H7 (cell line): ENCODE measurements around the gene SLC24A3. TPM values are rescaled to one million over a fixed set of nuclear protein-coding genes. Genes with fewer than 3 reads are reported as not detected.

ENCODE experiments used
- DNase-seq: peaks from one replicate; pipeline ENCODE4 v3.0.0; 2012
- H3K27me3 ChIP-seq: 2 replicates; pipeline ENCODE4 v1.6.0; 2011; ENCODE audit warnings: mild to moderate bottlenecking, low read length; ENCODE audit not compliant: control insufficient read depth, insufficient read depth
- H3K36me3 ChIP-seq: replicated peaks from 2 replicates; pipeline ENCODE4 v1.5.1; 2011; ENCODE audit warnings: low read length; ENCODE audit not compliant: control insufficient read depth, insufficient read depth
- H3K4me3 ChIP-seq: 2 replicates; pipeline ENCODE4 v1.5.1; 2011; ENCODE audit warnings: low read depth, mild to moderate bottlenecking, control low read depth, low read length, moderate library complexity; ENCODE audit not compliant: insufficient read depth
- total RNA-seq: library from RNA; depleted of rRNA; stranded (reverse); fragments of >200 nt; shearing (Covaris generic); gene quantifications from 2 replicates; pipeline ENCODE4 v1.2.3, GENCODE V29; 2014

The SLC24A3 gene
- total RNA-seq, 1 experiment from 2014 or later: 0.48 TPM

DNA sequence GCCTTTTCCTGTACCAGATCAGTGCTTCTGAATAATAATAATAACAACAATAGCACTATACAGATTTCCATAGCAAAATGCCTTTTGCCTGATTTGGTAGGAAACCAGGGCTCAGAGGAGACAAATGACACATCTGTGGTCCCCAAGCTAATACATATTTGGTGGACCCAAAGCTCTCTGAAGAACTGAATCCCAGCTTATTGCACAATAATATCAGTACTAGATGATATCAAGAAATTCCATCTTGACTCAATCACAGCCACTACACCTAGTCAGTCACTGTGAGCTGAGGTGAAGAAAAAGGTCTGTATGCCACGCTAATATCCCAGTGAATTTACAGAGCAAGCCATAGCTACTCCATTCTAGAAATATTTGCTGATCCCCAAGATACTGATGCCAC is 275.0 kb downstream of the SLC24A3 start:
- H3K27me3 ChIP-seq: no peaks in the 10 kb centered on the region
- no peaks in the 10 kb centered on the region for H3K36me3 ChIP-seq
- H3K4me3 ChIP-seq: no peak overlapping the region
- no peak for DNase-seq

DNA sequence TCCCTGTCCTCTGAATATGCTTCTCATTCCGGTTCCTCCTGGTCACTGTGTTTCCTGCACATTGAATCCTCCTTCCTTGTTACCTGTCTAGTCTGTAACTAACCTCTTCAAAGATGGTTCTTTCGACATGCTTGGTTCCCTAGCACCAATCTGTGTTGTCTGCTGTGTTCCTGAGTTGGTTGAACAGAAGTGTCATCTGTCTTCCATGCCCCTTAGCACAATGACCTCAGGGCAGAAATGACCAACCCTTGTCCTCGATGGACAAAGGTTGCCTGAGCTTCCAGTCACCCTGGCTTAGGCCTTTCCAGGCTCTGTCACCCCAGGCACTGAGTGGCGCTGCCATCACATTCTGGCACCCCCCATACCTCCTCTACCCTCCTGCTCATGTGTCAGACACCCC is 278.8 kb downstream of the SLC24A3 start:
- no peaks in the 10 kb centered on the region for H3K27me3 ChIP-seq
- no peak overlapping the region for H3K4me3 ChIP-seq

DNA sequence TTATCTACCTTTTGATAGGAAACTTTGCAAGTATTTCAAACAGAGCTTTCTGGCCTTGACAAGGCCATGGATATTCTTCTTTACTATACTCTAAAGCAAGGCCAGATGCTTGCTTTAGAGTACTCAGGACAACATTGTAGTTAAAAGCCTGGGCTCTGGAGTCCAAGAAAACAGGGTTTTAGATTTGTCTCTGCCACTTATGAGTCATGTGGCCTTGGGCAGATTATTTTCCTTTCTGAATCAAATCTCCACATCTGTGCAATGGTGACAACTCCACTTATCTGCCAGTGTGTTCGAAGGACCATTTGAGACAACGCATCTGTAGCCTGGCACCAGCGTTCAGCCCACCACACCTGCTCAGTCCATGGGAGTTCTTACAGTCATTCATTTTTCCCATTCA is 279.7 kb downstream of the SLC24A3 start:
- H3K36me3 ChIP-seq: no peaks in the 10 kb centered on the region
- no peaks in the 10 kb centered on the region for H3K27me3 ChIP-seq
- no peak for DNase-seq
- no peak overlapping the region for H3K4me3 ChIP-seq

More for the DNA sequence above, 278.8 kb downstream of the SLC24A3 start:
- H3K36me3 ChIP-seq: no peaks in the 10 kb centered on the region
- no peak for DNase-seq

DNA sequence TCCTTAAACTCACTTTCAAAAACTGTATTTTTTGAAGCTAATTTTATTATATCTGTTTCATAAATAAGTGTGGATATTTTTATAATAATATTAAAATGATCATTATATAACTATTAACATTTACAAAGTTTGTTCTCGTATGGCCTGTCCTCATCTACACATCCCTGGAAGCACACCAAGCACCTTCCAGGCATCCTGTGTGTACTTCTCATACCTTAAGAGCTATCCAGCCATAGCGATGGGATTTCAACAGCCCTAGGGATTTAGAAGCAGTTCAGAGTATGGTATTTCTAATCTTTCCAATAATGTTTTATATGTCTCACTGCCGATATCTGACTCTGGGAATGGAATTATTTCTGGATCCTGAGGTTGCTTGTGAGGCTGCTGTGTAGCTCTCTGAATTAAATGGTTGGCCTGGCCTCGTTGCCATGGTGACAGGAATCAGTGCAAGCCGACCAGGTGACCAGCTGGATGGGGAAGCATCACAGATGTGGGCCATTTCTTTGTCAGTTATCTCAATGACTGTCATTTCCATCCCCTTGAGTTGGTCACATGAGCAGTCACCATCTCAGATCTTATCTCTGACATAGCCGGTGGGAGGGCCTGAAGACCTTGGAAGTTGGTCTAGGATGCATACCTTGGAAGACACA is 280.4 kb downstream of the SLC24A3 start:
- DNase-seq: no peak
- Histone ChIP-seq H3K4me3 (no peak overlapping the region), H3K36me3 (no peaks in the 10 kb centered on the region), H3K27me3 (no peaks in the 10 kb centered on the region)

DNA sequence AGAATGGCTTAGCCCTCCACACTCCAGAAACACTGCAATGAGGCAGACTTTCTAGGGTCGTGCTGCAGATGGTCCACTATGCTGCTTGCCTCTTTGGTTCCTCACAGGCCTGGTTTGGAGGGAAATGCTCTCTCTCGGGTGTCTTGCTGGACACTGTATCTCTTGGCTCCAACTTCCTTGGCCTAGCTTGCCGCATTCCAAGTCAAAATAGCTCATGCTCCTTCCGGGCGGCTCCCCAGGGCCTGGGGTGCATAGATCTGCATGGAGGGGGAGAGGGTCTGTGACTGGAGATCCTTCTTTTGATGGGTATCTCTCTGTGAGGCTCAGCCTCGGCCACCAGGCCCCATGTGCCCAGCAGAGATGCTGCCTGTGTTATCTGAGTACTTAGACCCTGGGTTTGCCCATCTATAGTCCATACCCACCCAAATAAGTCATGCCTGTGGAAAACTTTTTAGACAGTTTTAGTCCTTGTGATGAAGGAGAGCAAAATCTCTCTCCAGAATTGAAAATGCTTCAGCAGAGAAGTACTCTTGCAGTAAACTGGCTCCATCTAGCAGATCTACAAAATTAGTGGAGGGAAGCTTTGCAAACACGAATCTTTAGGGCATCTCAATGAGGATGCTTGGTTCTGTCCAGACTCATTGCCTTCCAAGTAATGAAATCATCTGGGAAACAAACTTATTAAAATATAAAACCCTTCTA is 281.5 kb downstream of the SLC24A3 start:
- Histone ChIP-seq H3K4me3 (no peak overlapping the region), H3K27me3 (no peaks in the 10 kb centered on the region), H3K36me3 (no peaks in the 10 kb centered on the region)
- DNase-seq: no peak

DNA sequence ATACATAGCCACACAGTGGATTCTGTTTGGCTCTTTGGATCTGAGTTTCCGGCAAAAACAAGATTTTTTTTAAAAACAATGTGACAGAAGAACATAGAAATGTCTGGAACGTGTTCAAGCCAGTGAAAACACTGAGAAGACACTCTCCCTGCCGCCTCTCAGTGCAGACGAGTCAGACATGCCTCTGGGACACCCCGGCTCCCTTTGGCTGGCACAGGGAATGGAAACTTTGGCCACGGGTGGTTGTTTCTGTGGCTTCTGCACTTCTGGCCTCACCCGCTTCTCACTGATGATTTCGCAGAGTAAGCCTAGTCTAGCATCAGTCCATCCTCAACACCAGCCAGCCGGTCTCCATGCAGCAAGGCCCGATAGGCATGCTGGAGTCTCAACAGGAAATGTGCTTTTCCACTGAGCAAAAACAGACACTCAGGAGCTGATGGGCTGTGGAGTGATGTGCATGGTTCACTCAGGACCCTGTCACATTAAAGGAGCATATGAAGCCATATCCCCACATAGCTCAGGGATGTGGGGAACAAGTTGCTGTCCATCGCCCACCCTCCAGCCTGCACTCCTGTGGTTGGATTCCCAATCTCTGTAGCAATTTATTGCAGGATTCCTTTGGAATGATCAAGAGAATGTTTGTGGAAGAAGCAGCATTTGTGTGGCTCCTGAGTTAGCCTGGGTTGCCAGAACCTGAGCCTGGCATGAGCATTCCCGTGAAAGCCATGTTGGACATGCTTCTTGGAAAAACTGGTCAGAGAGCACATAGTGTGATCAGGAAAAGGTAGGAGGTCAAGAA is 283.7 kb downstream of the SLC24A3 start:
- Histone ChIP-seq H3K36me3 (no peaks in the 10 kb centered on the region), H3K4me3 (no peak overlapping the region), H3K27me3 (no peaks in the 10 kb centered on the region)
- no peak for DNase-seq

DNA sequence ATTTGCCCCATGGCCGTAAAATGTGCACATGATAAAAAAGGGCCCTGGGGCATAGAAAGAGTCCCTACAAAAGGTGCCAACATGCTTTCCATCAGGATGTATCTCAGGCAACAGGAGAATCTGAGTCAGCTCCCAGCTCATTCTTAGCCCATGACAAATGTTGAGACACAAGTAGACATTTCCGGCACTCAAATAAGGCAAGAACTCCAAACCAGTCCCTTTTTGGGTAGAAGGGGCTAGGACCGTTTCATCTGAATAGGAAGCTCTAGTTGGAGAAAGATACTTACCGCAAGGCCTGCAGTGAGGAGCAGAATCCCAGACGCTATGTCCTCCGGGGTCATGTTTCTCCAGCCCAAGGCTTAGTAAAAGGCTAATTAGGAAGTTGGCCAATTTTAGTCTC is 284.6 kb downstream of the SLC24A3 start:
- no peak overlapping the region for H3K4me3 ChIP-seq
- no peaks in the 10 kb centered on the region for H3K27me3 ChIP-seq
- H3K36me3 ChIP-seq: no peaks in the 10 kb centered on the region
- DNase-seq: no peak

DNA sequence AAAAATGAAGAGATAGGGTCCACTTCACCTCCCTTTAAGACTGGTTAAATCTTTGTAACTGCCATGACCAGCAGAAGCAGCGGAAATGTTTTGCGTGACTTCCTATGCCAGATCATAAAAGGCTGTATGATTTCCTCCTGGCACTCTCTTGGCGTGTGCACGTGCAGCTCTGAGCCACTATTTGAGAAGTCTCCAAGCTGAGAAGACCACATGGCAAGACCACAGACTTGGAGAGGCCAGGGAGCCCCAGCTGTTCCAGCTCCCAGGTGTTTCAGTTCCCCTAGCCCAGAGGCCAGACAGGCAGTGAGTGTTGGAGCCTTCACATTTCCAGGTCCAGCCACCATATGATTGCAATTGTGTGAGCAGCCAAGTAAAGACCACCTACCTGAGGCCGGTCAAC is 286.3 kb downstream of the SLC24A3 start:
- no peak for DNase-seq
- no peaks in the 10 kb centered on the region for H3K27me3 ChIP-seq
- no peaks in the 10 kb centered on the region for H3K36me3 ChIP-seq
- no peak overlapping the region for H3K4me3 ChIP-seq

DNA sequence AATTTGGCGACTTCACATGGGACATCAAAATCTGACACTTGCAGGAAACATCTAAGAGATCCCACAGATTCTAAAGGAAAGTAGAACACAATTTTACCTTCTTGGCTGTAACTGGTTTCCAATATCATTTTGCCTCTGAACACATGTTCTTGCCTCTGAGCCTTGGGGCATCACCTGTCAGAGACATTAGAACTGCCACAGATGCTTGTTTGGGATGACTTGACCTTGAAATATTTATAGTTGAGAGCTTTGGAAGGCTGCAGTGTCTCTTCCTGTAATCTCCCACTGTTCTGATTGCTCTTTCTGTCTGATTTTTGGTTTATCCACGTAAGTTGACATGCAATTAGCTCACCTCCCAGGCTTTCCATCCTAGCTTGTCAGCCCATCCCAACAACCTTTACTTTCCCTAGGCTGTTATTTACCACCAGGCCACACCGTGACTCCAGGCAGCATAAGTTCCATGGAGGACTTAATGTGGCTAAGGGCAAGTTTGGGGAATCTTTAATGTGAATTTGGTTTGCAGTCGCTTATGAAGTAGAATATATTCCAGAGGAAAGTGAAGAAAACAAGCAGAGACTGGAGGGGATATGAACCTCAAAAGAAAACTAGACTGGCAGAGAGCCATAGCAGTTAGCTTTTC is 289.2 kb downstream of the SLC24A3 start:
- Histone ChIP-seq H3K36me3 (no peaks in the 10 kb centered on the region), H3K27me3 (no peaks in the 10 kb centered on the region), H3K4me3 (no peak overlapping the region)
- DNase-seq: no peak

DNA sequence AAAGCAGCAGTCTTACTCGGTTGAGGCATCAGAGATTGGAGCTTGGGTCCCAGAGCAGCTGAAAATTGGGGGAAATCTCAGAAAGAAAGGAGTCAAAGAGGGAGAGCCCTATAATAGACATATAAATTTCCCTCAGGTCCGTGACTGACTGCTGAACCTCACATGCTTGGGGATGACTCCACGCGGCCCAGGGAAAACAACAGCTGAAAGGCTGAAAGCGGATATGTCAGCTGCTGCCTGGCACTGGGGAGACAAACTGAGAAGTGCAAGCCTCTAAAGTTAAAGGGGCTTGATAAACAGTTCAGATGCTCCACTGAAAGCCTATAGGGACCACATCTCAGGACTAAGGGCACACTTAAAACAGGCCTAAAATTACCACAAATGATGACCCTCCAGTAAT is 289.7 kb downstream of the SLC24A3 start:
- no peak for DNase-seq
- Histone ChIP-seq H3K4me3 (no peak overlapping the region), H3K36me3 (no peaks in the 10 kb centered on the region)

DNA sequence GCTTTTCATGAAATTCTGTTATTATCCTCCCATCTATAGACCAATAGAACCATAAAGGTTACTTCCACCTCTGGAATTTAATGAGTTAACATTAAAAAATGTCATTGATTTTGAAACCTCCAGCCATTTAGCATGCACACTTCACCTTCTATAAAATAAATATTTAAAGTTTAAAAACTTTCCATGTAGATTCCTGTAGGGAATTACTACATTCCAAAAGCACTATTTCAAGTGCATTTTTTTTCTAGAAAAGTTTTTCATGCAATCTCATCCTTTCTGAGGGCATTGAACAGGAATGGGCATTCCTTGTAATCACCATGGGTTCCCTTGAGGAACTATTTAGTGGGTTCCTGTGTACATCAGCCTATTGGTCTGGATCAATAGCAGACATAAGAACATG is 291.8 kb downstream of the SLC24A3 start:
- no peaks in the 10 kb centered on the region for H3K36me3 ChIP-seq
- DNase-seq: no peak
- H3K4me3 ChIP-seq: no peak overlapping the region
- H3K27me3 ChIP-seq: no peaks in the 10 kb centered on the region

More for the DNA sequence above, 289.7 kb downstream of the SLC24A3 start:
- no peaks in the 10 kb centered on the region for H3K27me3 ChIP-seq

DNA sequence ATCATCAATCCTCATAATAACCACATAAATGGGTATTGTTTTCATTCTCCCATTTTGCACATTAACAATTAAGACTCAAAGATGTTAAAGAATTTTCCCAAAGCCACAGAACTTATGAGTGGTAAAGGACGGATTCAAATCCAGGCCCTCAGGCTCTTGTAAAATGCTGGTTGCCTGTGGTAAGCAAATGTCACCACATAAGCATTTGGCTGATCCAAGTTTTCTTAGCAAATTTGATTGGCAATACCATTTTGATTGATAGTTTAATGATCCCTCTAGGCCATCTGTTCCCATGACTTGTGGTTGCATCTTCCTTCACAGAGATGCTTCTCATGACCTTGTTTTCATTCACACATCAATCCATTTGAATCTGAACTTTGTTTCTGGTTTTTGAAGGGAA is 293.6 kb downstream of the SLC24A3 start:
- DNase-seq: no peak
- Histone ChIP-seq H3K36me3 (no peaks in the 10 kb centered on the region), H3K4me3 (no peak overlapping the region), H3K27me3 (no peaks in the 10 kb centered on the region)

DNA sequence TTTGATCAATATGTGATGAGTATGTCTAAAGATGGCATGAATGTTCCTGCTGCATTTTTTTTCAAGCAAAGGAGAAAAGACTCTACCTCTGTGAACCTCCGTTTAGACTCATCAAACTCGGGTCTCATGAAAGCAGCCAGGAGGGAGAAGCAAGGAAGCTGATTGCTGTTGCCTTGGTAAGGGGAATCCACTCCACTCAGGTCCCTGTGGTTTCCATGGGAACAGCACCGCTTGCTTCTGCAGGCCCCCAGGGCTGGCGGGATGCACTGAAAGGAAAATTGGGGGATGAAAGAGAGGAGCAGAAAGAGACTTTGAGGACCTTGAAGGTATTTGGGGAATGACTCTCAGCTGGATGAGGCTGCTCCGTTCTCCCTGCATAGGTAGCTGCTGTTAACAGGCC is 296.0 kb downstream of the SLC24A3 start:
- Histone ChIP-seq H3K4me3 (no peak overlapping the region), H3K36me3 (no peaks in the 10 kb centered on the region)
- DNase-seq: no peak

DNA sequence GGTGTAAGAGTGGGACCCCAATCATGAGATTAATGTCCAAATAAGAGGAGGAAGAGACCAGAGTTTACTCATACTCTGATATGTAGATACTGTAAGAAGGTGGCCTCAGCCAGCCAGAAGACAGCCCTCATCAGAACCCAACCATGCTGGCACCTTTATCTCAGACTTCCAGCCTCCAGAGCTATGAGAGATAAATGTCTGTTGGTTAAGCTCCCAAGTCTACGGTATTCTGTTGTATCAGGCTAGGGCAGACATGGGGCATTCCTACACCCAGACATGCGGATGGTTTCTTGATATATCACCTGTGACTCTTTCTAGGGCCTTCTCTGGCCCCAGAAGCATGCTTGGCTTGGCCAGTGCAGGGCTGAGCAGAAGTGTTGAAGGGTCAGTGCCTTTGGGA is 298.2 kb downstream of the SLC24A3 start:
- no peak overlapping the region for H3K4me3 ChIP-seq
- DNase-seq: no peak
- H3K36me3 ChIP-seq: no peaks in the 10 kb centered on the region
- H3K27me3 ChIP-seq: no peaks in the 10 kb centered on the region

More for the DNA sequence above, 296.0 kb downstream of the SLC24A3 start:
- no peaks in the 10 kb centered on the region for H3K27me3 ChIP-seq
